Skeletal muscle tissue (tissue), 4 donors: Measurements from ENCODE around the gene DDX60. TPM values are rescaled to one million over a fixed set of nuclear protein-coding genes. Genes with fewer than 3 reads are reported as not detected.
A peak's percentile ranks its signal among the peaks of the same experiment; 100 is the strongest.

Experiments
- H3K27ac ChIP-seq: one replicate; pipeline ENCODE4 v1.7.0; 2013; ENCODE audit warnings: mild to moderate bottlenecking, low read depth, low read length, inconsistent platforms
- H3K27me3 ChIP-seq, 3 donors: one replicate each; pipeline ENCODE4 v1.7.0; 2013; ENCODE audit warnings: low read length in 3 of 3; ENCODE audit not compliant: control insufficient read depth in 3 of 3, insufficient read depth in 3 of 3
- H3K36me3 ChIP-seq, 3 donors: one replicate each; pipeline ENCODE4 v1.7.0; 2013; ENCODE audit warnings: low read length in 3 of 3; ENCODE audit not compliant: control insufficient read depth in 3 of 3, insufficient read depth in 3 of 3
- H3K4me1 ChIP-seq, 3 donors: one replicate each; pipeline ENCODE4 v1.7.0; 2013; ENCODE audit warnings: low read length in 3 of 3, mild to moderate bottlenecking in 3 of 3; ENCODE audit not compliant: control insufficient read depth in 3 of 3, insufficient read depth in 3 of 3
- H3K4me3 ChIP-seq, 3 donors: one replicate each; pipeline ENCODE4 v1.7.0; 2013; ENCODE audit warnings: low read length in 3 of 3
- H3K9ac ChIP-seq, 3 donors: one replicate each; pipeline ENCODE4 v1.7.0; 2013; ENCODE audit warnings: low read length in 3 of 3, mild to moderate bottlenecking in 3 of 3, moderate library complexity in 2 of 3, low read depth in 1 of 3
- H3K9me3 ChIP-seq, 3 donors: one replicate each; pipeline ENCODE4 v1.7.0; 2013; ENCODE audit warnings: low read length in 3 of 3; ENCODE audit not compliant: control insufficient read depth in 3 of 3
- total RNA-seq: library from RNA; depleted of rRNA; stranded (reverse); fragments of >200 nt; gene quantifications from one replicate; pipeline ENCODE4 v1.2.3, GENCODE V29; 2014
- donor health status: Osteomylitis.

DDX60 gene
- 8.9 TPM for total RNA-seq

- H3K36me3 ChIP-seq = no peaks in the 10 kb centered on the region
- H3K4me3 ChIP-seq = peak within 1 kb of the TSS; percentile 86 to 93 (median 90)
- peak within 1 kb of the TSS; percentile 88 for H3K27ac ChIP-seq
- H3K9me3 ChIP-seq = no peaks in the 10 kb centered on the region
- no peaks in the 10 kb centered on the region for H3K27me3 ChIP-seq
- H3K9ac ChIP-seq = peak within 1 kb of the TSS; percentile 89 to 91 (median 91)
- H3K4me1 ChIP-seq = peaks cover 0 to 3% (median 0%) of the 10 kb centered on the region in 3 donors
Observed at GRCh38 chr4:168318266-168318895, at the start of gene DDX60. Gene DDX60 (minus strand): TSS chr4:168318752. CDS start chr4:168311259, 7,493 bp downstream.

GRCh38 chr4:168367065-168367464 is 48.5 kb upstream of the DDX60 start:
- H3K27ac ChIP-seq = no peak overlapping the region
- H3K4me3 ChIP-seq = no peak overlapping the region
- H3K4me1 ChIP-seq = no peaks in the 10 kb centered on the region
- no peaks in the 10 kb centered on the region for H3K9me3 ChIP-seq
- no peak overlapping the region for H3K9ac ChIP-seq
- peaks cover 0 to under 1% (median 0%) of the 10 kb centered on the region in 3 donors for H3K36me3 ChIP-seq
- no peaks in the 10 kb centered on the region for H3K27me3 ChIP-seq

- H3K27ac ChIP-seq = no peak overlapping the region
- peaks cover 0 to 10% (median 0%) of the 10 kb centered on the region in 3 donors for H3K36me3 ChIP-seq
- H3K4me3 ChIP-seq = no peak overlapping the region
- no peaks in the 10 kb centered on the region for H3K4me1 ChIP-seq
- H3K9ac ChIP-seq = no peak overlapping the region
- no peaks in the 10 kb centered on the region for H3K27me3 ChIP-seq
- no peaks in the 10 kb centered on the region for H3K9me3 ChIP-seq
Observed at GRCh38 chr4:168362025-168362401, 43.5 kb upstream of the DDX60 start.

GRCh38 chr4:168361365-168362024 is 42.9 kb upstream of the DDX60 start:
- Histone ChIP-seq H3K4me3 (no peak overlapping the region), H3K9me3 (no peaks in the 10 kb centered on the region), H3K4me1 (no peaks in the 10 kb centered on the region), H3K9ac (no peak overlapping the region), H3K27ac (no peak overlapping the region), H3K36me3 (peaks cover 0 to 10% (median 0%) of the 10 kb centered on the region in 3 donors), H3K27me3 (no peaks in the 10 kb centered on the region)

- Histone ChIP-seq H3K27ac (no peak overlapping the region), H3K36me3 (peaks cover 0 to 10% (median 0%) of the 10 kb centered on the region in 3 donors)
Observed at GRCh38 chr4:168360271-168360670, 41.7 kb upstream of the DDX60 start.

GRCh38 chr4:168357941-168358340 is 39.4 kb upstream of the DDX60 start:
- Histone ChIP-seq H3K36me3 (peaks cover 0 to 10% (median 0%) of the 10 kb centered on the region in 3 donors), H3K9ac (no peak overlapping the region), H3K4me1 (no peaks in the 10 kb centered on the region), H3K27me3 (no peaks in the 10 kb centered on the region), H3K27ac (no peak overlapping the region), H3K9me3 (no peaks in the 10 kb centered on the region), H3K4me3 (no peak overlapping the region)

More at GRCh38 chr4:168360271-168360670, 41.7 kb upstream of the DDX60 start:
- Histone ChIP-seq H3K4me3 (no peak overlapping the region), H3K4me1 (no peaks in the 10 kb centered on the region), H3K9ac (no peak overlapping the region), H3K9me3 (no peaks in the 10 kb centered on the region), H3K27me3 (no peaks in the 10 kb centered on the region)

GRCh38 chr4:168353746-168354145 is 35.2 kb upstream of the DDX60 start:
- Histone ChIP-seq H3K9me3 (no peaks in the 10 kb centered on the region), H3K36me3 (peaks cover 0 to 4% (median 0%) of the 10 kb centered on the region in 3 donors), H3K9ac (no peak overlapping the region), H3K4me3 (no peak overlapping the region), H3K4me1 (no peaks in the 10 kb centered on the region), H3K27me3 (no peaks in the 10 kb centered on the region), H3K27ac (no peak overlapping the region)

- H3K27me3 ChIP-seq = no peaks in the 10 kb centered on the region
- H3K36me3 ChIP-seq = no peaks in the 10 kb centered on the region
- H3K4me1 ChIP-seq = peaks cover 0 to 4% (median 4%) of the 10 kb centered on the region in 3 donors
- H3K9me3 ChIP-seq = no peaks in the 10 kb centered on the region
- no peak overlapping the region for H3K4me3 ChIP-seq
- no peak overlapping the region for H3K9ac ChIP-seq
- H3K27ac ChIP-seq = no peak overlapping the region
Observed at GRCh38 chr4:168337550-168337940, 19.0 kb upstream of the DDX60 start.

GRCh38 chr4:168336837-168337549 is 18.4 kb upstream of the DDX60 start:
- Histone ChIP-seq H3K27me3 (no peaks in the 10 kb centered on the region), H3K36me3 (no peaks in the 10 kb centered on the region), H3K9ac (no peak overlapping the region), H3K4me1 (peaks cover 0 to 4% (median 4%) of the 10 kb centered on the region in 3 donors), H3K27ac (no peak overlapping the region), H3K9me3 (no peaks in the 10 kb centered on the region), H3K4me3 (no peak overlapping the region)

GRCh38 chr4:168335621-168336020 is 17.1 kb upstream of the DDX60 start:
- peaks cover 0 to 4% (median 4%) of the 10 kb centered on the region in 3 donors for H3K4me1 ChIP-seq
- H3K27ac ChIP-seq = peak overlapping the region; percentile 79
- H3K36me3 ChIP-seq = no peaks in the 10 kb centered on the region
- H3K27me3 ChIP-seq = no peaks in the 10 kb centered on the region
- H3K4me3 ChIP-seq = no peak overlapping the region
- peak overlapping the region in 1 of 3 donors; percentile 68 for H3K9ac ChIP-seq
- no peaks in the 10 kb centered on the region for H3K9me3 ChIP-seq
